HEK293T (cell line): ENCODE results near the gene DUSP5.

Experiments
- CTCF ChIA-PET: fragments of 350-600 bp; formaldehyde crosslinking; extraction: SDS; loops from one replicate; lab custom pipeline; 2021; ENCODE audit warnings: antibody characterized with exemption, inconsistent platforms; lab: Yijun Ruan, JAX
- POLR2A ChIA-PET: fragments of 350-600 bp; formaldehyde crosslinking; extraction: SDS; loops from one replicate; lab custom pipeline; 2020; ENCODE audit warnings: antibody characterized with exemption, inconsistent platforms; lab: Yijun Ruan, JAX
- DNase-seq: peaks from one replicate; pipeline ENCODE4 v3.0.0; 2012; ENCODE audit warnings: mixed read lengths; ENCODE audit errors: extremely low spot score
- ARNT ChIP-seq: fragments of 450-650 bp; IDR thresholded peaks from 2 replicates; pipeline ENCODE4 v1.6.1; 2017; ENCODE audit warnings: mild to moderate bottlenecking
- BHLHE40 ChIP-seq: fragments of 450-650 bp; IDR thresholded peaks from 2 replicates; pipeline ENCODE4 v1.6.1; 2016; ENCODE audit warnings: mild to moderate bottlenecking, moderate library complexity, borderline replicate concordance
- CTBP1 ChIP-seq: fragments of 450-650 bp; IDR thresholded peaks from 2 replicates; pipeline ENCODE4 v1.6.1; 2016; ENCODE audit warnings: borderline replicate concordance
- ELF4 ChIP-seq: fragments of 450-650 bp; IDR thresholded peaks from 2 replicates; pipeline ENCODE4 v1.6.1; 2017; ENCODE audit warnings: antibody characterized with exemption
- FOXA1 ChIP-seq: fragments of 450-650 bp; IDR thresholded peaks from 2 replicates; pipeline ENCODE4 v1.6.1; 2016; ENCODE audit warnings: mild to moderate bottlenecking
- FOXK2 ChIP-seq: fragments of 450-650 bp; IDR thresholded peaks from 2 replicates; pipeline ENCODE4 v1.6.1; 2016; ENCODE audit warnings: mild to moderate bottlenecking
- FOXM1 ChIP-seq: fragments of 450-650 bp; IDR thresholded peaks from 2 replicates; pipeline ENCODE4 v1.6.1; 2017; ENCODE audit warnings: mild to moderate bottlenecking, borderline replicate concordance
- HDGF ChIP-seq: fragments of 450-650 bp; IDR thresholded peaks from 2 replicates; pipeline ENCODE4 v1.6.1; 2017; ENCODE audit warnings: antibody characterized with exemption, borderline replicate concordance
- L3MBTL2 ChIP-seq: fragments of 450-650 bp; conservative IDR thresholded peaks from 2 replicates; pipeline ENCODE4 v1.6.1; 2016; ENCODE audit warnings: mild to moderate bottlenecking
- LEF1 ChIP-seq: fragments of 450-650 bp; IDR thresholded peaks from 2 replicates; pipeline ENCODE4 v1.6.1; 2017; ENCODE audit warnings: mild to moderate bottlenecking, borderline replicate concordance
- NFRKB ChIP-seq: fragments of 450-650 bp; IDR thresholded peaks from 2 replicates; pipeline ENCODE4 v1.6.1; 2016; ENCODE audit warnings: mild to moderate bottlenecking, moderate library complexity
- PKNOX1 ChIP-seq: fragments of 450-650 bp; IDR thresholded peaks from 2 replicates; pipeline ENCODE4 v1.6.1; 2016
- SP1 ChIP-seq: fragments of 450-650 bp; IDR thresholded peaks from 2 replicates; pipeline ENCODE4 v1.6.1; 2017
- SUZ12 ChIP-seq: fragments of 450-650 bp; IDR thresholded peaks from 2 replicates; pipeline ENCODE4 v1.6.1; 2016; ENCODE audit warnings: mild to moderate bottlenecking
- TARDBP ChIP-seq: fragments of 450-650 bp; IDR thresholded peaks from 2 replicates; pipeline ENCODE4 v1.6.1; 2016
- ZNF384 ChIP-seq: fragments of 450-650 bp; IDR thresholded peaks from 2 replicates; pipeline ENCODE4 v1.6.1; 2016

The DUSP5 gene

GRCh38 chr10:110533149-110533548 is 35.4 kb downstream of the DUSP5 start:
- ChIA-PET CTCF (no interaction called here), POLR2A (no interaction called here)
- TF ChIP-seq CTBP1 (no peak), FOXK2 (no peak), FOXM1 (no peak), PKNOX1 (no peak), FOXA1 (no peak), BHLHE40 (no peak)
- no peak for DNase-seq

- ChIA-PET POLR2A (no interaction called here), CTCF (no interaction called here)
- TF ChIP-seq FOXA1 (no peak), CTBP1 (no peak), ARNT (no peak), SP1 (no peak), ELF4 (no peak), PKNOX1 (no peak), LEF1 (no peak), BHLHE40 (no peak), L3MBTL2 (no peak), FOXM1 (no peak), NFRKB (no peak), TARDBP (no peak), FOXK2 (no peak), ZNF384 (no peak), SUZ12 (no peak), HDGF (no peak)
- DNase-seq, result no peak
These were observed 36.9 kb downstream of the DUSP5 start for GRCh38 chr10:110534571-110534970.

GRCh38 chr10:110535958-110536891 is 38.5 kb downstream of the DUSP5 start:
- ChIA-PET POLR2A (no interaction called here), CTCF (interaction anchor here (0.6 kb wide), 1 partner anchor 9 kb away, joined by 3 read pairs; no protein-coding TSS in a partner anchor)
- no peak for DNase-seq
- TF ChIP-seq PKNOX1 (no peak), BHLHE40 (no peak), FOXM1 (no peak), L3MBTL2 (no peak), FOXK2 (no peak), LEF1 (no peak), ZNF384 (no peak), TARDBP (no peak), ARNT (no peak)

GRCh38 chr10:110539091-110539490 is 41.4 kb downstream of the DUSP5 start:
- CTCF ChIA-PET, result interaction anchor here (1.0 kb wide), 1 partner anchor 231 kb away, joined by 3 read pairs; no protein-coding TSS in a partner anchor
- POLR2A ChIA-PET, result interaction anchor here (0.6 kb wide), 1 partner anchor 234 kb away, joined by 3 read pairs; the partner anchor contains the start of gene SMNDC1
- TF ChIP-seq TARDBP (no peak), ZNF384 (no peak), L3MBTL2 (no peak), SP1 (no peak), FOXK2 (no peak), HDGF (no peak), BHLHE40 (no peak), FOXM1 (no peak), SUZ12 (no peak)
- no peak for DNase-seq

- DNase-seq, result no peak
- TF ChIP-seq CTBP1 (no peak), NFRKB (no peak), ZNF384 (no peak), ARNT (no peak), FOXA1 (no peak), SUZ12 (no peak), SP1 (no peak), BHLHE40 (no peak), PKNOX1 (no peak), FOXM1 (no peak), ELF4 (no peak), LEF1 (no peak)
- ChIA-PET CTCF (interaction anchor here (0.6 to 1.0 kb wide), 2 partner anchors 12 to 232 kb away, joined by 3 read pairs; no protein-coding TSS in a partner anchor), POLR2A (interaction anchor here (0.6 kb wide), 1 partner anchor 237 kb away, joined by 3 read pairs; no protein-coding TSS in a partner anchor)
These were observed 42.3 kb downstream of the DUSP5 start for GRCh38 chr10:110540031-110540430.
